Chondrocyte (in vitro differentiated cells): ENCODE data around the gene MGAT4A. TPM values are rescaled to one million over a fixed set of nuclear protein-coding genes. Genes with fewer than 3 reads are reported as not detected.
A peak's percentile ranks its signal among the peaks of the same experiment; 100 is the strongest.

Source experiments
- DNase-seq: peaks from one replicate; pipeline ENCODE4 v3.0.0; 2021; ENCODE audit warnings: mixed read lengths, low spot score
- H3K27ac Mint-ChIP-seq: one replicate; pipeline ENCODE4 v1.8.0; 2021; ENCODE audit warnings: mild to moderate bottlenecking, moderate library complexity, mixed read lengths; ENCODE audit not compliant: unreplicated experiment
- H3K27me3 Mint-ChIP-seq: 2 replicates; pipeline ENCODE4 v1.8.0; 2021; ENCODE audit warnings: low read depth, mixed read lengths
- H3K36me3 Mint-ChIP-seq: 2 replicates; pipeline ENCODE4 v1.8.0; 2021; ENCODE audit warnings: low read depth, mixed read lengths
- H3K4me1 Mint-ChIP-seq: 2 replicates; pipeline ENCODE4 v1.8.0; 2021; ENCODE audit warnings: low read depth, mild to moderate bottlenecking, mixed read lengths
- H3K4me3 Mint-ChIP-seq: one replicate; pipeline ENCODE4 v1.8.0; 2021; ENCODE audit warnings: mild to moderate bottlenecking, moderate library complexity, mixed read lengths; ENCODE audit not compliant: unreplicated experiment
- H3K9me3 Mint-ChIP-seq: 2 replicates; pipeline ENCODE4 v1.8.0; 2021; ENCODE audit warnings: low read depth, mixed read lengths
- CTCF ChIP-seq: fragments of 200-600 bp; sonication (generic); IDR thresholded peaks from 2 replicates; pipeline ENCODE4 v1.5.0; 2021; ENCODE audit warnings: antibody characterized with exemption, mild to moderate bottlenecking, moderate library complexity
- total RNA-seq: library from RNA; stranded (reverse); gene quantifications from 3 replicates; pipeline ENCODE4 v1.2.1, GENCODE V29; 2021

MGAT4A gene
- total RNA-seq, 1 donor from 2014 or later = 2.1 TPM

DNA sequence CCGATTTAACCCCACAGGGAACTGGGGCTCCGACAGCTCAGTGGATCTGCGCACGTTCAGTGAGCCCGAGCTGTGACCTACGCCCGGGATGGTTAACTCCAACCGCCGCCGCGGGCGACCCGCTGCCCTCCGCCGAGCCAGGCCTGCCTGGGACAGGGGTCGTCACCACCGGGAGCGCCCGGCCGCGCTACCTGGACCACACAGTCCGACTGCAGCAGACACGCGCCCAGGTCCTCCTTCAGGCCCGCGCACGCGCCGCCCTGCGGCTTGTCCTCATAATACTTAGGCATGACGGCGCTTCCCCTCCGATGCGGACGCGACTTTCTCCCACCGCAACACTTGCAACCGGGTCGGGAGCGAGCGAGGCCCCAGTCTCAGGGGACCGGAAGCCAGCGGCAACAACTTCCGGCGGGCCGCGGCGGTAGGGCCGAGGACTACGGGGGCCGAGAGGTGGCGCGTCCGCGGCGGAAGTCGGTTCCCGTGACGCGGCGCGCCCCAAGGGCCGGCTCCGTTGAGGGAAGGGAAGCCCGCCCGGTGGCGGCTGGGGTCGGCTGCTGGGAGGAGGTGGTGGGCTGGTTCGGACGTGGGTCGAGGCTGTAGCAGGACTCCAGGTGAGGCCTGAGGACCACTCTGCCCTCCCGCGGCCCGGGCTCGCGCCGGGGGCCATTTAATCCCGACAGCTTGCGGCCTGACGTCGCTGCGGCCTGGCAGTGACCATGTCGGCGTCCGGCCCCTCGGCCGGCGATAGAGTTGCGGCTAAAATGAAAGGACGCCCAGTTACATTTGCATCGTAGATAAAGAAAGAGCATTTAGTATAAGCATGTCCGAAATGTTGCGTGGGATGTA is 122.6 kb downstream of the MGAT4A start, which contains the start of the genes COA5 and UNC50:
Gene COA5 (minus strand): TSS at position 397 of the 846 bp plus-strand sequence. CDS start 107 bp downstream, at position 290.
Gene UNC50 (plus strand): TSS at position 474 of the 846 bp plus-strand sequence. CDS start 1,171 bp downstream, outside the sequence.
- Mint-ChIP-seq H3K4me1 (peaks cover 58% of the 10 kb centered on the region), H3K27ac (peak within 1 kb of the TSS; percentile 96), H3K27me3 (no peaks in the 10 kb centered on the region), H3K4me3 (peak within 1 kb of the TSS; percentile 85), H3K9me3 (no peaks in the 10 kb centered on the region), H3K36me3 (peaks cover 14% of the 10 kb centered on the region)
- TF ChIP-seq CTCF = peak; percentile 41
- DNase-seq = peak; percentile 97

GRCh38 chr2:98607741-98608115 is 123.2 kb downstream of the MGAT4A start:
- Mint-ChIP-seq H3K9me3 (no peaks in the 10 kb centered on the region), H3K27ac (peak overlapping the region; percentile 81), H3K4me1 (peaks cover 58% of the 10 kb centered on the region), H3K27me3 (no peaks in the 10 kb centered on the region), H3K4me3 (peak overlapping the region; percentile 85), H3K36me3 (peaks cover 10% of the 10 kb centered on the region)
- no peak for TF ChIP-seq CTCF
- DNase-seq = no peak

DNA sequence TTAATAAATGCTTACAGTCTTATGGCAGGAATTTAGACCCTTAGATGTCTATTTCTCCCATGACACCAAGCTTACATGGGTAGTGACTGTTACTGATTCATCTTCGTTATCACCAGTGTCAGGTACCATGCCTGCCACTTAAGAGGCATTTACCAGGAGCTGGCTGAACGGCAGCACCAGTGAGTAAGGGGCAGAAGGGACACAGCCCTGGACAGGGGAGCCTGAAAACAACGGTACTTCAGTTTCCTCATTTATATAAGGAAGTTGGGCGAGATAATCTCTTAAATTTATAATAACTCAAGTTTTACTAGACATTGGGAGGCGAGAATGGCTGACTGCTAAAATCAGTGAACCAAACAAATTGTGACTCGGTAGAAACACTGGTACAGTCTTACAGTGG is 123.8 kb downstream of the MGAT4A start:
- Mint-ChIP-seq H3K9me3 (no peaks in the 10 kb centered on the region), H3K27me3 (no peaks in the 10 kb centered on the region), H3K27ac (peak overlapping the region; percentile 34), H3K36me3 (peaks cover 10% of the 10 kb centered on the region), H3K4me1 (peaks cover 58% of the 10 kb centered on the region), H3K4me3 (peak overlapping the region; percentile 85)
- DNase-seq = no peak
- no peak for TF ChIP-seq CTCF

DNA sequence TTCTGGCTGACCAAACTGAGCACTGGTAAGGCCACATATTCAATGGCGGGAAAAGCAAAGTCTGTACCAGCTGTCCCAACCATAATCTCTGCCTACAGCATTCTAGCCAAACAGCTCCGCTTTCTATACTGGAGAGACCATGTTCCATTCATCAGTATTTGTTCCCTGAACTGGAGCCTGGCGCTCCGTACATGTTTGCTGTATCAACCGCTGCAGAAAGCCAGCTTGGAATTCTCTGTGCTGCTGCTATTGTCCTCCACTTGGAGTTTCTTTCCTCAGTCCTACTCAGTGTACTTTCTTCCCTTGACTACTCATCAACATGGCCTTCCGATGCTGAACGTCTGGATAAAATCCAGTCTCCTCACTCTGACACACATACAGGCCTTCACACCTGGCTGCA is 124.5 kb downstream of the MGAT4A start:
- DNase-seq = no peak
- H3K9me3 Mint-ChIP-seq = no peaks in the 10 kb centered on the region
- H3K4me1 Mint-ChIP-seq = peaks cover 55% of the 10 kb centered on the region
- peaks cover 9% of the 10 kb centered on the region for H3K36me3 Mint-ChIP-seq
- peak overlapping the region; percentile 85 for H3K4me3 Mint-ChIP-seq
- H3K27me3 Mint-ChIP-seq = no peaks in the 10 kb centered on the region
- H3K27ac Mint-ChIP-seq = no peak overlapping the region
- TF ChIP-seq CTCF = no peak

DNA sequence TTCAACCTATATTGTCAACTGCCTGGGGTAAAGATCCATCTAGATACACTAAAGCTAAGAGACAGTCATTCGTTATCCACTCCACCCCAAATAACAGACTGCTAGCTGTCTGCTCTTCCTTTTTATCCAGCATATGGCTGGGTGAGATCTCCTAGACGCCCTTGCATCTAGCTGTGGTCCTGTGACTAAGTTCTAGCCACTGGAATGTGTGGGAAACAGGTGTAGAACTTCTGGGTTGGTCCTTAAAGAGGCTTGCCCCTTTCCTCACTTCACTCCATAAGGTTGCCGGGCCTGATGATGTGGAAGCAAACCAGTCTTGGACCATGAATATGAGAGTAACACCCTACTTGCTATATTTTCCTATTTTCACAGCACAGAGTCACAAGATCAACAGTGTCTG is 125.9 kb downstream of the MGAT4A start:
- Mint-ChIP-seq H3K4me1 (peaks cover 42% of the 10 kb centered on the region), H3K27me3 (no peaks in the 10 kb centered on the region), H3K36me3 (peaks cover 4% of the 10 kb centered on the region), H3K4me3 (no peak overlapping the region), H3K27ac (no peak overlapping the region), H3K9me3 (no peaks in the 10 kb centered on the region)
- TF ChIP-seq CTCF = no peak
- no peak for DNase-seq
